K562 (cell line): Measurements from ENCODE around the gene RSPH6A. TPM values are rescaled to one million over a fixed set of nuclear protein-coding genes. Genes with fewer than 3 reads are reported as not detected.

ENCODE experiments used
- ARID1B ChIP-seq: fragments of 450-650 bp; IDR thresholded peaks from 2 replicates; pipeline ENCODE4 v1.6.1; 2016; ENCODE audit warnings: antibody characterized with exemption, mild to moderate bottlenecking, inconsistent platforms
- CTBP1 ChIP-seq: fragments of 450-650 bp; IDR thresholded peaks from 2 replicates; pipeline ENCODE4 v1.6.1; 2016; ENCODE audit warnings: borderline replicate concordance
- E2F3 ChIP-seq: fragments of 250-450 bp; sonication (Bioruptor Pico); IDR thresholded peaks from 2 replicates; pipeline ENCODE4 v1.4.0; 2020; ENCODE audit warnings: mild to moderate bottlenecking
- KAT2B ChIP-seq: IDR thresholded peaks from one replicate; pipeline ENCODE4 v1.6.1; 2012; ENCODE audit warnings: low read depth, mild to moderate bottlenecking, control low read depth, inconsistent platforms, low read length, moderate library complexity
- MTA1 ChIP-seq: fragments of 450-650 bp; IDR thresholded peaks from 2 replicates; pipeline ENCODE4 v1.6.1; 2017; ENCODE audit warnings: borderline replicate concordance
- MTF1 ChIP-seq: fragments of 250-450 bp; sonication (Bioruptor Pico); IDR thresholded peaks from 2 replicates; pipeline ENCODE4 v1.9.0; 2021; ENCODE audit warnings: moderate library complexity, mild to moderate bottlenecking, inconsistent platforms, borderline replicate concordance
- NCOA4 ChIP-seq: fragments of 450-650 bp; IDR thresholded peaks from 2 replicates; pipeline ENCODE4 v1.6.1; 2018; ENCODE audit warnings: mild to moderate bottlenecking; ENCODE audit not compliant: partially characterized antibody
- NELFE ChIP-seq: IDR thresholded peaks from 2 replicates; pipeline ENCODE4 v1.6.1; 2011; ENCODE audit warnings: mild to moderate bottlenecking; ENCODE audit not compliant: insufficient read depth, insufficient read length
- NR2F6 ChIP-seq: fragments of 450-650 bp; formaldehyde crosslinking; IDR thresholded peaks from 2 replicates; pipeline ENCODE4 v1.4.0; 2020; ENCODE audit warnings: mild to moderate bottlenecking
- SIN3B ChIP-seq: fragments of 450-650 bp; IDR thresholded peaks from 2 replicates; pipeline ENCODE4 v1.6.1; 2017; ENCODE audit warnings: low read depth, mild to moderate bottlenecking, moderate library complexity
- SMARCB1 ChIP-seq: IDR thresholded peaks from 2 replicates; pipeline ENCODE4 v1.6.1; 2011; ENCODE audit warnings: improper control_type of control experiment, low read depth; ENCODE audit not compliant: insufficient read length
- SMARCE1 ChIP-seq: fragments of 450-650 bp; IDR thresholded peaks from 2 replicates; pipeline ENCODE4 v1.7.1; 2016; ENCODE audit warnings: mild to moderate bottlenecking
- SREBF1 ChIP-seq: fragments of 150-350 bp; IDR thresholded peaks from 2 replicates; pipeline ENCODE4 v1.6.1; 2014; ENCODE audit warnings: antibody characterized with exemption, low read depth, low read length, borderline replicate concordance
- TAF1 ChIP-seq: IDR thresholded peaks from 2 replicates; pipeline ENCODE4 v1.6.1; 2011; ENCODE audit warnings: mild to moderate bottlenecking, low read length, moderate library complexity; ENCODE audit not compliant: insufficient read depth, control insufficient read depth, severe bottlenecking; ENCODE audit errors: extremely low read depth
- TSC22D4 ChIP-seq: fragments of 450-650 bp; IDR thresholded peaks from 2 replicates; pipeline ENCODE4 v1.6.1; 2016; ENCODE audit warnings: missing genetic modification characterization, missing biosample characterization, control low read depth
- ZFPM2 ChIP-seq: fragments of 250-450 bp; sonication (Bioruptor Pico); IDR thresholded peaks from 2 replicates; pipeline ENCODE4 v1.5.1; 2022; ENCODE audit warnings: mild to moderate bottlenecking
- ZNF174 ChIP-seq: fragments of 250-450 bp; sonication (Bioruptor Pico); IDR thresholded peaks from 2 replicates; pipeline ENCODE4 v1.4.0; 2020; ENCODE audit warnings: mild to moderate bottlenecking
- ZNF175 ChIP-seq: fragments of 200-800 bp; sonication (Bioruptor generic); IDR thresholded peaks from 2 replicates; pipeline ENCODE4 v1.6.1; 2016; ENCODE audit warnings: low read depth, mild to moderate bottlenecking, missing genetic modification characterization, missing compliant biosample characterization
- ZNF184 ChIP-seq: sonication (generic); formaldehyde crosslinking; IDR thresholded peaks from 2 replicates; pipeline ENCODE4 v1.5.0; 2020; ENCODE audit warnings: missing genetic modification reagents
- ZNF431 ChIP-seq: sonication (generic); formaldehyde crosslinking; IDR thresholded peaks from 2 replicates; pipeline ENCODE4 v1.8.0; 2022; ENCODE audit warnings: mild to moderate bottlenecking, missing genetic modification reagents
- ZNF561 ChIP-seq: fragments of 450-650 bp; formaldehyde crosslinking; conservative IDR thresholded peaks from 2 replicates; pipeline ENCODE4 v1.4.0; 2020; ENCODE audit warnings: mild to moderate bottlenecking, moderate library complexity
- ZNF699 ChIP-seq: fragments of 250-450 bp; sonication (Bioruptor Pico); IDR thresholded peaks from 2 replicates; pipeline ENCODE4 v1.8.0; 2021; ENCODE audit warnings: mild to moderate bottlenecking, moderate library complexity; ENCODE audit not compliant: insufficient replicate concordance
- ZNF830 ChIP-seq: fragments of 250-450 bp; sonication (Bioruptor Pico); IDR thresholded peaks from 2 replicates; pipeline ENCODE4 v1.5.0; 2021; ENCODE audit warnings: mild to moderate bottlenecking
- polyA plus RNA-seq, 8 experiments: library from polyadenylated mRNA; depleted of rRNA in 4 of 8; stranded (reverse) in 5 of 8; unstranded in 3 of 8; fragments of >200 nt; fragmentation: Nextera tagmentation in 2 of 8; fragmentation: Illumina TruSeq in 1 of 8; extraction: Ambion mirVana in 2 of 8; extraction: Trizol in 1 of 8; gene quantifications; 2 replicates each; pipeline versions ENCODE4 v1.2.1 to v1.2.3, GENCODE V29; 2011 to 2014; ENCODE audit warnings: inconsistent platforms in 1 of 8, missing spikeins in 1 of 8
- total RNA-seq, 7 experiments: library from RNA; depleted of rRNA in 6 of 7; stranded (reverse); fragments of >200 nt in 6 of 7; fragmentation: Illumina TruSeq in 2 of 7; extraction: Trizol in 2 of 7; gene quantifications; 2 replicates each; pipeline versions ENCODE4 v1.2.1 to v1.2.3, GENCODE V29; 2011 to 2021; ENCODE audit warnings: low replicate concordance in 1 of 7
- TF ChIP-seq, protein P1 (sequence below): fragments of 450-650 bp; formaldehyde crosslinking; IDR thresholded peaks from 2 replicates; pipeline ENCODE4 v1.4.0; 2022; ENCODE audit warnings: missing genetic modification characterization
- TF ChIP-seq, protein P2 (sequence below): fragments of 450-650 bp; IDR thresholded peaks from 2 replicates; pipeline ENCODE4 v1.6.1; 2016; ENCODE audit warnings: missing biosample characterization, missing genetic modification characterization
- TF ChIP-seq, protein P3 (sequence below): fragments of 450-650 bp; formaldehyde crosslinking; conservative IDR thresholded peaks from 2 replicates; pipeline ENCODE4 v1.4.0; 2022; ENCODE audit warnings: mild to moderate bottlenecking, missing genetic modification characterization

Gene RSPH6A
- total and polyA plus RNA-seq, 9 of the 15 experiments (the other 6 are each of a cell fraction or from before 2014, with no cell fraction given), result 0.03 to 0.15 (median 0.07) TPM; not detected in 5

DNA sequence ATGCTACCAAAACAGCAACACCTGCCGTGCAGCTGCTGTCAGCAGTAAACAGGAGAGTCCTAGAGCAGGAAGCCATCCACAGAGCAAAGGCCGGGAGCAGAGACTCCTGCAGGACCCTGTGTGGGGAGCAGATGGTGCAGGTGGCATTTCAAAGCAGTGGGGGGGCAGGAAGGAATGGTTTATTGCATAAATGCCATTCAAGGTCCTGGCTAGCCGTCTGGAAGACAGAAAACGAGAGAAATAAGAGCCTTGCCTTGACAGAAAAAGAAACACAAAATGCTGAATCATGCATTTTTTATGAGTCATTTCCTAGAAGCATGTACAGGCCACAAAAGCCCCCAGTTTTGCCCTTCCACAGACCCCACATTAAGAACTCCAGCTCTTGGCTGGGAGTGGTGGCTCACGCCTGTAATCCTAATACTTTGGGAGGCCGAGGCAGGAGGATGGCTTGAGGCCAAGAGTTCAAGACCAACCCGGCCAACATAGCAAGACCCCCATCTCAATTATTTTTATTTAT lies 5.4 kb downstream of the RSPH6A start (continued):
- TF ChIP-seq SREBF1 (no peak), NCOA4 (no peak), ZNF184 (CRISPR knock-in tag) (no peak), ZNF699 (CRISPR knock-in tag) (no peak), MTF1 (no peak), ZNF175 (CRISPR knock-in tag) (0 out of 2 replicates have a peak, but pooled peaks have one; percentile 26), ZNF561 (no peak), ZNF174 (CRISPR knock-in tag) (no peak), TAF1 (peak; percentile 25), KAT2B (no peak), ZNF830 (CRISPR knock-in tag) (no peak), MTA1 (0 out of 2 replicates have a peak, but pooled peaks have one; percentile 49), NELFE (no peak), ZNF431 (no peak), ZFPM2 (CRISPR knock-in tag) (no peak), SMARCB1 (no peak), E2F3 (CRISPR knock-in tag) (no peak), SIN3B (no peak), ARID1B (peak; percentile 84), TSC22D4 (tag) (no peak), CTBP1 (no peak), NR2F6 (CRISPR knock-in tag) (no peak), SMARCE1 (peak; percentile 89)
- TF ChIP-seq, protein P1, sequence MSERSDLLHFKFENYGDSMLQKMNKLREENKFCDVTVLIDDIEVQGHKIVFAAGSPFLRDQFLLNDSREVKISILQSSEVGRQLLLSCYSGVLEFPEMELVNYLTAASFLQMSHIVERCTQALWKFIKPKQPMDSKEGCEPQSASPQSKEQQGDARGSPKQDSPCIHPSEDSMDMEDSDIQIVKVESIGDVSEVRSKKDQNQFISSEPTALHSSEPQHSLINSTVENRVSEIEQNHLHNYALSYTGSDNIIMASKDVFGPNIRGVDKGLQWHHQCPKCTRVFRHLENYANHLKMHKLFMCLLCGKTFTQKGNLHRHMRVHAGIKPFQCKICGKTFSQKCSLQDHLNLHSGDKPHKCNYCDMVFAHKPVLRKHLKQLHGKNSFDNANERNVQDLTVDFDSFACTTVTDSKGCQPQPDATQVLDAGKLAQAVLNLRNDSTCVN (CRISPR knock-in tag), result no peak
- TF ChIP-seq, protein P2, sequence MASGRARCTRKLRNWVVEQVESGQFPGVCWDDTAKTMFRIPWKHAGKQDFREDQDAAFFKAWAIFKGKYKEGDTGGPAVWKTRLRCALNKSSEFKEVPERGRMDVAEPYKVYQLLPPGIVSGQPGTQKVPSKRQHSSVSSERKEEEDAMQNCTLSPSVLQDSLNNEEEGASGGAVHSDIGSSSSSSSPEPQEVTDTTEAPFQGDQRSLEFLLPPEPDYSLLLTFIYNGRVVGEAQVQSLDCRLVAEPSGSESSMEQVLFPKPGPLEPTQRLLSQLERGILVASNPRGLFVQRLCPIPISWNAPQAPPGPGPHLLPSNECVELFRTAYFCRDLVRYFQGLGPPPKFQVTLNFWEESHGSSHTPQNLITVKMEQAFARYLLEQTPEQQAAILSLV (tag), result peak; percentile 53; the same call in 1 of the 2 replicates
- TF ChIP-seq, protein P3, sequence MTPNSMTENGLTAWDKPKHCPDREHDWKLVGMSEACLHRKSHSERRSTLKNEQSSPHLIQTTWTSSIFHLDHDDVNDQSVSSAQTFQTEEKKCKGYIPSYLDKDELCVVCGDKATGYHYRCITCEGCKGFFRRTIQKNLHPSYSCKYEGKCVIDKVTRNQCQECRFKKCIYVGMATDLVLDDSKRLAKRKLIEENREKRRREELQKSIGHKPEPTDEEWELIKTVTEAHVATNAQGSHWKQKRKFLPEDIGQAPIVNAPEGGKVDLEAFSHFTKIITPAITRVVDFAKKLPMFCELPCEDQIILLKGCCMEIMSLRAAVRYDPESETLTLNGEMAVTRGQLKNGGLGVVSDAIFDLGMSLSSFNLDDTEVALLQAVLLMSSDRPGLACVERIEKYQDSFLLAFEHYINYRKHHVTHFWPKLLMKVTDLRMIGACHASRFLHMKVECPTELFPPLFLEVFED, result no peak
